HCT116 (cell line): ENCODE measurements around the gene VWA1. TPM values are rescaled to one million over a fixed set of nuclear protein-coding genes. Genes with fewer than 3 reads are reported as not detected.
A peak's percentile ranks its signal among the peaks of the same experiment; 100 is the strongest.
"Not testable (repeated sequence)": the region's sequence is repeated elsewhere in the genome, so short reads cannot be mapped to it uniquely, and the experiment has no call there.

Source experiments
- ATAC-seq: fragments of 200-7000 bp; cut with Tn5 transposase; 2 replicates; pipeline ENCODE4 v1.9.1; 2020; ENCODE audit warnings: mild to moderate bottlenecking, moderate library complexity
- BruUV-seq: library from RNA; stranded (reverse); fragments of 400-500 nt; replicated peaks from 2 replicates; lab custom pipeline; 2021; lab: Mats Ljungman, UMichigan
- CTCF ChIA-PET: fragments of 300-600 bp; sonication (Branson Sonifier 250); formaldehyde crosslinking; loops from one replicate; lab custom pipeline; 2021; ENCODE audit warnings: antibody characterized with exemption; lab: Charles Lee
- POLR2A ChIA-PET: fragments of 300-600, 350-600 bp; sonication (Branson Sonifier 250); formaldehyde crosslinking; loops from one replicate; lab custom pipeline; 2021; ENCODE audit warnings: antibody characterized with exemption; lab: Charles Lee
- RAD21 ChIA-PET, 2 experiments: fragments of 300-600 bp; sonication (Branson Sonifier 250); formaldehyde crosslinking; loops; one replicate each; lab custom pipeline; 2023; ENCODE audit warnings: low total read pairs in 2 of 2; ENCODE audit not compliant: uncharacterized antibody in 2 of 2, unreplicated experiment in 2 of 2, low non-redundant PET in 1 of 2; lab: Charles Lee
- DNase-seq: peaks from one replicate; pipeline ENCODE4 v3.0.0-alpha.2; 2010; ENCODE audit warnings: low read depth, low spot score
- H2AFZ ChIP-seq: fragments of 200-600 bp; shearing (Covaris generic), sonication (generic); 2 replicates; pipeline ENCODE4 v1.6.1; 2017; ENCODE audit warnings: low read depth, mixed run types, mixed read lengths, antibody characterized with exemption, low read length; ENCODE audit not compliant: poor library complexity, severe bottlenecking
- H3K27ac ChIP-seq: 2 replicates; pipeline ENCODE4 v1.5.1; 2012; ENCODE audit warnings: low read depth, low read length
- H3K27me3 ChIP-seq: fragments of 200-600 bp; sonication (generic); 2 replicates; pipeline ENCODE4 v1.6.1; 2016; ENCODE audit warnings: mixed run types, low read length, mixed read lengths; ENCODE audit not compliant: insufficient read depth
- H3K36me3 ChIP-seq, 2 experiments: fragments of 200-500 bp in 1 of 2; fragments of 200-600 bp in 1 of 2; sonication (Bioruptor generic) in 1 of 2; sonication (generic) in 1 of 2; 2 replicates each; pipeline versions ENCODE4 v1.5.1 to v1.6.1; 2014 to 2016; ENCODE audit warnings: low read length in 2 of 2, inconsistent platforms in 1 of 2, mixed read lengths in 1 of 2, mixed run types in 1 of 2; ENCODE audit not compliant: insufficient read depth in 2 of 2, control insufficient read depth in 1 of 2
- H3K4me1 ChIP-seq, 2 experiments: fragments of 200-600 bp in 1 of 2; sonication (generic) in 1 of 2; 2 replicates each; pipeline versions ENCODE4 v1.5.1 to v1.6.1; 2012 to 2017; ENCODE audit warnings: low read length in 2 of 2, inconsistent platforms in 1 of 2, mild to moderate bottlenecking in 1 of 2, mixed read lengths in 1 of 2, mixed run types in 1 of 2, moderate library complexity in 1 of 2; ENCODE audit not compliant: insufficient read depth in 2 of 2, control insufficient read depth in 1 of 2
- H3K4me2 ChIP-seq: fragments of 200-600 bp; sonication (generic); 2 replicates; pipeline ENCODE4 v1.6.1; 2017; ENCODE audit warnings: mixed run types, low read length, mixed read lengths
- H3K4me3 ChIP-seq, 2 experiments: fragments of 200-600 bp in 1 of 2; sonication (generic) in 1 of 2; replicated peaks in 1 of 2; 2 replicates each; pipeline ENCODE4 v1.5.1; 2011 to 2016; ENCODE audit warnings: low read length in 2 of 2, control low read depth in 1 of 2, low read depth in 1 of 2, mild to moderate bottlenecking in 1 of 2, mixed read lengths in 1 of 2, mixed run types in 1 of 2
- H3K79me2 ChIP-seq: fragments of 200-600 bp; sonication (generic); 2 replicates; pipeline ENCODE4 v1.6.1; 2017; ENCODE audit warnings: mild to moderate bottlenecking, mixed run types, low read length, moderate library complexity, mixed read lengths; ENCODE audit not compliant: insufficient read depth
- H3K9ac ChIP-seq: fragments of 200-600 bp; sonication (generic); 2 replicates; pipeline ENCODE4 v1.6.1; 2016; ENCODE audit warnings: low read length, mixed read lengths
- H3K9me2 ChIP-seq: fragments of 200-600 bp; sonication (generic), shearing (Covaris generic); 2 replicates; pipeline ENCODE4 v1.6.1; 2017; ENCODE audit warnings: mixed run types, mild to moderate bottlenecking, moderate library complexity; ENCODE audit not compliant: insufficient read depth
- H3K9me3 ChIP-seq, 2 experiments: fragments of 200-500 bp in 1 of 2; fragments of 200-600 bp in 1 of 2; sonication (Bioruptor generic) in 1 of 2; sonication (generic) in 1 of 2; 2 replicates each; pipeline ENCODE4 v1.6.1; 2014 to 2017; ENCODE audit warnings: low read length in 2 of 2, mixed read lengths in 2 of 2, inconsistent platforms in 1 of 2, low read depth in 1 of 2, mild to moderate bottlenecking in 1 of 2, mixed run types in 1 of 2, moderate library complexity in 1 of 2; ENCODE audit not compliant: control insufficient read depth in 1 of 2, insufficient read depth in 1 of 2
- H4K20me1 ChIP-seq: fragments of 200-600 bp; sonication (generic), shearing (Covaris generic); 2 replicates; pipeline ENCODE4 v1.6.1; 2017; ENCODE audit warnings: mixed run types, mild to moderate bottlenecking, moderate library complexity; ENCODE audit not compliant: insufficient read depth
- FOSL1 ChIP-seq: IDR thresholded peaks from 2 replicates; pipeline ENCODE4 v1.6.1; 2012; ENCODE audit warnings: low read depth
- SRF ChIP-seq: IDR thresholded peaks from 2 replicates; pipeline ENCODE4 v1.6.1; 2012; ENCODE audit warnings: low read depth
- ZNF274 ChIP-seq: fragments of 200-500 bp; sonication (Bioruptor generic); IDR thresholded peaks from 2 replicates; pipeline ENCODE4 v1.6.1; 2014; ENCODE audit warnings: mild to moderate bottlenecking, low read depth, low read length, inconsistent platforms
- intact Hi-C: fragments of 100-400 bp; cut with micrococcal nuclease; formaldehyde crosslinking; loops from 2 replicates; pipeline ENCODE4 v1.10.0; 2022
- total RNA-seq: library from RNA; stranded (reverse); gene quantifications from one replicate; pipeline ENCODE4 v1.2.1, GENCODE V29; 2021; ENCODE audit not compliant: unreplicated experiment
- TF ChIP-seq, protein P1 (sequence below): IDR thresholded peaks from 2 replicates; pipeline ENCODE4 v1.6.1; 2011; ENCODE audit warnings: mild to moderate bottlenecking, low read length, moderate library complexity; ENCODE audit not compliant: insufficient replicate concordance; ENCODE audit errors: extremely low read depth

VWA1 gene
- total RNA-seq, 1 experiment from 2014 or later: 50.6 TPM

DNA sequence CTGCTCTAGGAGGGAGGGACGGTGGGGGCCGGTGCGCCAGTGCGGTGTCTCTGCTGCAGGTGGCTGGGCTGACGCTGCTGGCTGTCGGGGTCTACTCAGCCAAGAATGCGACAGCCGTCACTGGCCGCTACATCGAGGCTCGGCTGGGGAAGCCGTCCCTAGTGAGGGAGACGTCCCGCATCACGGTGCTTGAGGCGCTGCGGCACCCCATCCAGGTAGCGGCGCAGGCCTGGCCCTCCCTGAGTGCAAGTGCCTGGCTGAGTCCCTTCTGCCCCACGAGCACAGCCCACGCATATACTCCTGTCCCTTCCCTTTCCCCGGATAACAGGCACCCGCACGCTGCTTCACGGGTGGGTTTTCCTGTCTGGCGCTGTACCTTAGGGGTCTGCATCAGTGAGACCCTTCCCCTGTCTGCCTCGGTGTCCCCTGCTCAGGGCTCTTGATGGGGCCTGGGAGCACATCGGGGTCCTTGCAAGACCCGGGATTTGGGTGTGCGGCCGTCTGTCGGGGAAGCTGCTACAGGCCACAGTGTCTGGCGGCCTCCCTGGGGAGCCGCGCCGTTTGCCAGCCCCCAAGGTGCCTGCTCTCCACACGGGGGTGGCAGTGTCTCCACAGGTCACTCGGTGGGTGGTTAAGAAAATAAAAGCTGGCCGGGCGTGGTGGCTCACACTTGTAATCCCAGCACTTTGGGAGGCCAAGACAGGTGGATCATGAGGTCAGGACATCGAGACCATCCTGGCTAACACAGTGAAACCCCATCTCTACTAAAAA lies 19.0 kb downstream of the VWA1 start:
- H3K4me3 ChIP-seq, H3K27ac ChIP-seq, intact Hi-C loops, H3K4me1 ChIP-seq, POLR2A ChIA-PET, CTCF ChIA-PET, H3K9me3 ChIP-seq, H3K9ac ChIP-seq, H2AFZ ChIP-seq, DNase-seq, H3K4me2 ChIP-seq, H3K9me2 ChIP-seq, H3K36me3 ChIP-seq, ATAC-seq, H3K79me2 ChIP-seq, BruUV-seq, H3K27me3 ChIP-seq, RAD21 ChIA-PET, H4K20me1 ChIP-seq: not testable (repeated sequence)

DNA sequence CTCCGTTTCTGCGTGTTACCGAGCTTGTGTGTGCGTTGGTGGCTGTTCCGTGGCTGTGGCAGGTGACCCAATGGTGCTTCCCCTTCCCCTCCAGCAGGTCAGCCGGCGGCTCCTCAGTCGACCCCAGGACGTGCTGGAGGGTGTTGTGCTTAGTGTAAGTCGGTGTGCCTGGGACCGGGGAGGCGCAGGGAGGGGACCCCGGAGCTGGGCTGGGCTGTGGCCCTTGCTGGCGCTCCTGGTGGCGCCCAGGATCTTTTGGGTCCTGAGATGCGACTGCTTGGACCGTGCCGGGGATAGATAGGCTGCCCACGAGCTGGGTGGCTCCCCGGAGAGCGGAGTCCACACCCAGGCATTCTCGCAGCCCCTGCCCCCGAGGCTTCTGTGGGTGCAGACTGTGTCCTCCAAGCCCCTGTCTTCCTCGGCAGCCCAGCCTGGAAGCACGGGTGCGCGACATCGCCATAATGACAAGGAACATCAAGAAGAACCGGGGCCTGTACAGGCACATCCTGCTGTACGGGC lies 19.9 kb downstream of the VWA1 start:
- POLR2A ChIA-PET: no interaction called here

DNA sequence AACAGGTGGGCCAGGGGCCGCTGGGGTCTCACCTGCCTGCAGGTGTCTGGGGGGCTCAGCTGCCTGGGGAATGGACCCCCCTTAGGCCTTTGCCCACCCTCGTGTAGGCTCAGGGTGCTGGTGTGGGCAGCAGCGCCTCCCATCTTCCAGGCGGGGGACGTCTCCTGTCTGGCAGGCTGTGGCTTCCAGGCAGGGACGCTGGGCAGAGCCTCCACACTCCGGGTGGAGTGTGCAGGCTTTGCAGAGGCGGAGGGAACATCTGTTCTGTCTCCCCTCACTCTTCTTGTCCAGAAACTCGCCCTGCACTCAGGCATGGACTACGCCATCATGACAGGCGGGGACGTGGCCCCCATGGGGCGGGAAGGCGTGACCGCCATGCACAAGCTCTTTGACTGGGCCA lies 20.4 kb downstream of the VWA1 start:
- H3K4me2 ChIP-seq, DNase-seq, H3K36me3 ChIP-seq, intact Hi-C loops, H3K27me3 ChIP-seq, H3K4me1 ChIP-seq, POLR2A ChIA-PET, BruUV-seq, H3K4me3 ChIP-seq, H4K20me1 ChIP-seq, H3K27ac ChIP-seq, H2AFZ ChIP-seq, H3K9me3 ChIP-seq, RAD21 ChIA-PET, H3K79me2 ChIP-seq, H3K9me2 ChIP-seq, CTCF ChIA-PET, H3K9ac ChIP-seq: not testable (repeated sequence)
- peak; percentile 46; the same call in 1 of the 2 replicates for ATAC-seq

More for the DNA sequence above, 19.9 kb downstream of the VWA1 start:
- no peaks in the 10 kb centered on the region for H3K27me3 ChIP-seq
- intact Hi-C loops: no loop called here
- H4K20me1 ChIP-seq: no peaks in the 10 kb centered on the region
- no peak overlapping the region for H3K9ac ChIP-seq
- RAD21 ChIA-PET: no interaction called here
- no peaks in the 10 kb centered on the region for H3K4me1 ChIP-seq
- TF ChIP-seq FOSL1 (no peak), ZNF274 (no peak), SRF (no peak)
- TF ChIP-seq, protein P1, sequence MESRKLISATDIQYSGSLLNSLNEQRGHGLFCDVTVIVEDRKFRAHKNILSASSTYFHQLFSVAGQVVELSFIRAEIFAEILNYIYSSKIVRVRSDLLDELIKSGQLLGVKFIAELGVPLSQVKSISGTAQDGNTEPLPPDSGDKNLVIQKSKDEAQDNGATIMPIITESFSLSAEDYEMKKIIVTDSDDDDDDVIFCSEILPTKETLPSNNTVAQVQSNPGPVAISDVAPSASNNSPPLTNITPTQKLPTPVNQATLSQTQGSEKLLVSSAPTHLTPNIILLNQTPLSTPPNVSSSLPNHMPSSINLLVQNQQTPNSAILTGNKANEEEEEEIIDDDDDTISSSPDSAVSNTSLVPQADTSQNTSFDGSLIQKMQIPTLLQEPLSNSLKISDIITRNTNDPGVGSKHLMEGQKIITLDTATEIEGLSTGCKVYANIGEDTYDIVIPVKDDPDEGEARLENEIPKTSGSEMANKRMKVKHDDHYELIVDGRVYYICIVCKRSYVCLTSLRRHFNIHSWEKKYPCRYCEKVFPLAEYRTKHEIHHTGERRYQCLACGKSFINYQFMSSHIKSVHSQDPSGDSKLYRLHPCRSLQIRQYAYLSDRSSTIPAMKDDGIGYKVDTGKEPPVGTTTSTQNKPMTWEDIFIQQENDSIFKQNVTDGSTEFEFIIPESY: no peak
- TF ChIP-seq, all 23 proteins: peak for 0
- Histone ChIP-seq H3K79me2 (no peaks in the 10 kb centered on the region), H3K27ac (no peak overlapping the region), H3K36me3 (no peaks in the 10 kb centered on the region), H2AFZ (no peak overlapping the region), H3K9me3 (no peaks in the 10 kb centered on the region), H3K4me2 (no peak overlapping the region), H3K4me3 (no peak overlapping the region), H3K9me2 (no peaks in the 10 kb centered on the region)
- no TSS peak for BruUV-seq
- ATAC-seq (no peak), DNase-seq (no peak)
- CTCF ChIA-PET: no interaction called here
